ENCODE data around the gene SYNM.

- TF ChIP-seq, protein P1, sequence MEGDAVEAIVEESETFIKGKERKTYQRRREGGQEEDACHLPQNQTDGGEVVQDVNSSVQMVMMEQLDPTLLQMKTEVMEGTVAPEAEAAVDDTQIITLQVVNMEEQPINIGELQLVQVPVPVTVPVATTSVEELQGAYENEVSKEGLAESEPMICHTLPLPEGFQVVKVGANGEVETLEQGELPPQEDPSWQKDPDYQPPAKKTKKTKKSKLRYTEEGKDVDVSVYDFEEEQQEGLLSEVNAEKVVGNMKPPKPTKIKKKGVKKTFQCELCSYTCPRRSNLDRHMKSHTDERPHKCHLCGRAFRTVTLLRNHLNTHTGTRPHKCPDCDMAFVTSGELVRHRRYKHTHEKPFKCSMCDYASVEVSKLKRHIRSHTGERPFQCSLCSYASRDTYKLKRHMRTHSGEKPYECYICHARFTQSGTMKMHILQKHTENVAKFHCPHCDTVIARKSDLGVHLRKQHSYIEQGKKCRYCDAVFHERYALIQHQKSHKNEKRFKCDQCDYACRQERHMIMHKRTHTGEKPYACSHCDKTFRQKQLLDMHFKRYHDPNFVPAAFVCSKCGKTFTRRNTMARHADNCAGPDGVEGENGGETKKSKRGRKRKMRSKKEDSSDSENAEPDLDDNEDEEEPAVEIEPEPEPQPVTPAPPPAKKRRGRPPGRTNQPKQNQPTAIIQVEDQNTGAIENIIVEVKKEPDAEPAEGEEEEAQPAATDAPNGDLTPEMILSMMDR (IDR thresholded peaks at IDR 0.05; ENCODE audit: low read depth, low read length), result no peak
- no peak for TF ChIP-seq EZH2phosphoT487 (IDR thresholded peaks at IDR 0.05; ENCODE audit: low read depth)
These were observed 67.3 kb downstream of the SYNM start for GRCh38 chr15:99172171-99172570.
